Measurements from ENCODE around the gene APOC3.

The APOC3 gene

DNA sequence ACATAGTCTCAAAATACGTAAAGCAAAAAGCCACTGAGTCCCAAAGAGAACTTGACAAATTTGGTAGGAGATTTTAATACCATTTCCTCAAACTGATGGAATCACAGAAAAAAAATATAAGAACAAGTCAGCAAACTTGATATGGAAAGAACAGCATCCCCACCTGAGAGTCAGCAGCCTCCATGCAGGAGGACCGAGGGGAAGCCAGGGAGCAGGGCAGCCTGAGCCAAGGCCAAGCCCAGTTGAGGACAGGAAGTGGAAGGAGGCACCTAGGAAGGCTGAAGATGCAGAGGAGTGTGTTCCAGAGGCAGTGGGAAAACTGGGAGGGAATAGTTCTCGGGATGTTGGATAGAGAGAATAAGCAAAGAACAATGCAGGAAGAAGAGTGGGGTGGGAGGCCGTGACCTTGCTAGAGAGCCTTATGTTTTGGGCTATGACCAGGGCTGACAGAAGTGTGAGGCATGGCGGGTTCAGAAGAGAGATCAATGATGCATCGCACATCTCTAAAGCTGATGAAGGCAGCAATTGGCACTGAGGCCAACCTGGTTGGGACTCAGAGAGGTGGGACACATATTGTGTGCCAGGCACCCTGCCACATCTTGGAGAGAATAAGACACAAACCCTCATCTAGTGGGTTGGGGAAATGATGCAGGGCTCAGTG, 22.0 kb upstream of the APOC3 start:
- no peak for FAIRE-seq

GRCh38 chr11:116808262-116809175, 21.2 kb upstream of the APOC3 start:
- no peak for FAIRE-seq

- FAIRE-seq, result no peak
Measured at GRCh38 chr11:116811194-116811593, 18.5 kb upstream of the APOC3 start.

- peak; percentile 99 for FAIRE-seq
Measured at GRCh38 chr11:116812109-116812508, 17.6 kb upstream of the APOC3 start.

DNA sequence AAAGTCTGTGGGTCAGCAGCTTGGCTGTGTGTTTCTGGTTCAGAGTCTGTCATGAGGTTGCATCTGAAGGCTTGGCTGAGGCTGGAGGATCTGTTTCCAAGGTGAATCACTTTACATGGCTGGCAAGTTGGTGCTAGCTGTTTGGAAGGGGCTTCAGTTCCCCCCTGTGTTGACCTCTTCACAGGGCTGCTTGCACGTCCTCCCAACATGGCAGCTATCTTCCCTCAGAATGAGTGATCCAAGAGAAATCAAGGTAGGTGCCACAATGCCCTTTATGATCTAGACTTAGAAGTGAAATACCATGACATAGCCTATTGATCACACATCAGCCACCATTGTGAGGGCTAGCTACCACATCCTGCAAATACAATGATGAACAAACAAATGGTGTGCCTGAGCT, 16.5 kb upstream of the APOC3 start:
- no peak for FAIRE-seq

GRCh38 chr11:116813781-116814471, 15.8 kb upstream of the APOC3 start:
- FAIRE-seq, result no peak

- no peak for FAIRE-seq
Measured at GRCh38 chr11:116814502-116814901, 15.2 kb upstream of the APOC3 start.

DNA sequence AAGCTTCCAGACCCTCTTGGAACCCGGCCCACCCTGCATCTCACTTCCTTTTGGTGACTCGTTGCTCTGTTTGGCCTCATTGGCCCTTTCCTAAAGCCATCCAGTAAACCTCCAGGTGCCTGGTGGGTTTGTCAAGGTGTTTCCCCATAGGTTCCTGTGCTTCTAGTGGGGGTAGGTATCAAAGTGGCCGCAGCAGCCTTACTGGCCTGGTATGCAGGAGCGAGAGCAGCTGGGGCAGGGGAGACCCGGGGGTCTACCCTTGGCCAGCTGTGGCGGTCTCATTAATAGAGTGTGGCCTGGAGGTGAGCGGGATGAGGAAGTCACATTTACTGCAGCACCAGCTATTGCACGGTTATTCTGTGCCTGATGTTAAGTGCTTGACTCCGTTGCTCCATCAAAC, 10.7 kb upstream of the APOC3 start:
- FAIRE-seq, result no peak

DNA sequence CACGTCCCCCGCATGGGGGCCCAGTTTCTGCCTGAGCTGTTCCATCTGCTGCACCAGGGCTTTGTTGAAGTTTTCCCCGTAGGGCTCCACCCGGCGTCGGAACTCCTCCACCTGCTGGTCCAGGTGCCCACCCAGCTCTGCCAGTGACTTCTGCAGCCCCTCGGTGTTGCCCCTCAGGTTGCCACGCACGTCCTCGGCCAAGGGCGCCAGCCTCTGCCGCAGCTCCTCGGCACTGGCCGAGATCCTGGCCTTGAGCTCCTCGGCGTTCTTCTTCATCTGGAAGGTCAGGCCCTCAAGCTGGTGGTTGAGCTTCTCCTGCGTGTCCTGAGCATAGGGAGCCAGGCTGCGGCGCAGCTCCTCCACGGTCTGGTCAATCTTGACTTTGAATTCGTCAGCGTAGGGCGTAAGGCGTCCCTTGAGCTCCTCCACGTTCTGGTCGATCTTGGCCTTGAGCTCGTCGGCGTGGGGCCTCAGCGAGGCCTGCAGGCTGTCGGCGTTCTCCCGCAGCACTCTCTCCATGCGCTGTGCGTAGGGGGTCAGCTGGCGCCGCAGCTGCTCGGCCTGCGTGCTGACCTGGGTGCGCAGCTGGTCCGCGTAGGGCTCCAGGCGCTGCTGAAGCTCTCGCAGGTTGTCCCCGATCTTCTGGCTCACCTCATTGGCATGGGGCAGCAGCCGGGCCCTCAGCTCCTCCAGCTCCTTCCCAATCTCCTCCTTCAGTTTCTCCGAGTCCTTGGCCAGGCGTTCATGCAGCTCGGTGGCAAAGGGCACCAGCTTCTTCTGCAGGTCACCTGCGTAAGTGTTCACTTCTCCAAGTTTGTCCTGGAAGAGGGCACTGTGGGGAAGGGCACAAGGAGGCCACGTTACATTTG, 8.4 kb upstream of the APOC3 start:
- no peak for FAIRE-seq

- no peak for FAIRE-seq
Measured at GRCh38 chr11:116822575-116822974, 7.1 kb upstream of the APOC3 start.

DNA sequence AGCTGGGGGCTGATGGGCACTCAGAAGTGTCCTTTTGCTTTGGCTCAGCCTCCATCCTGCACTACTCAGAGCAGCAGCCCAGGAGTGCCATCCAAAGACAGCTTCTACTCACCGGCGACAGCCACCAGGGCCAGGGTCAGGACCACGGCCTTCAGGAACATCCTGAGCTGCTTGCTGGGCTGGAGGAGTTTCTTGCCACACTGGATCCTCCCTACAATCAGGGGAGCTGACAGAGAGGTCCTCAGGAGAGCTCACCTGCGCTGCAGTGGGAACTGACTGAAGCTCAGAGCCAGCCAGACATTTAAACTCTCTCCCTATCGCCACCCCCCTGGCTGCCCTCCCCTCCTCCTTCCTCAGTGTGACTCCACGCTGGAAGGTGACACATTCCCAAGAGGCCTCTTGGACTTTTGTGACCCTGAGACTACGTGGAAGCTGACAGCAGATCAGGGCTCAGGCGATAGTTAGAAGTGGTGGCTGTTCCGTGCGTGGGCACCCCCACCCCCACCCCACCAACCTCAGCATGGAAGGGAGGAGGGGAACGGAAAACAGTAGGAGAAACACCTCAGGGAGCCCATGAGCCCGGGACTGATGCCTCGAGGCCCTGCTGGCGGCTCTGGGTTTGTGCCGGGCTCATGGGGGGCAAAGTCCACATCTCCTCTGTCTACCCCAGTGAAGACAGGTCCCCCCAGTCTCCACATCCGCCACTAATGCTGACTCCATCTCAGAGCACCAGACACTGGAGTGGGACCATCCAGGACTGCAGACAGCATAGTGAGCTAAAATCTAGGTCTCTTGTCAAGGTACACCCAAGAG, 6.5 kb upstream of the APOC3 start, which contains the start of gene APOA4:
TSS of gene APOA4 (minus strand) at position 274 of the 813 bp plus-strand sequence. CDS start at position 161, 113 bp downstream.
- no peak for FAIRE-seq

DNA sequence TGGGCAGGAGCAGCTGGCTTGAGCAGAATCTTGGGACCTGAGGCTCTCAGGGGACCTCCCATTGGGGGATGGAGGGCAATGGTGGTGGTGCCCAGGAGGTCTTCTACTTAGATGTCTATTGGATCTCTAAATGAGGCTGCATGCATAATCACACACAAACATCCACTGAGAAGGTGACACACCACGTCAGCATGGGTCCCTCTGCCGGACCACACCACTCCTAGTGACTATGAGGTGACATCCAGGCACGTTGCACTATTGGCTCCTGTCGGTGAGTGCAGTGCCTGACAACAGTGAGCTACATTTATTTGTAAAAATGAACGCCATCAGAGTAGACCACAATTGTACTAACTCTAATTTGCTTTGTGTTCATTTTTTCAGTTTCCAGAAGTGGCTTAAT, 4.3 kb upstream of the APOC3 start:
- no peak for FAIRE-seq

DNA sequence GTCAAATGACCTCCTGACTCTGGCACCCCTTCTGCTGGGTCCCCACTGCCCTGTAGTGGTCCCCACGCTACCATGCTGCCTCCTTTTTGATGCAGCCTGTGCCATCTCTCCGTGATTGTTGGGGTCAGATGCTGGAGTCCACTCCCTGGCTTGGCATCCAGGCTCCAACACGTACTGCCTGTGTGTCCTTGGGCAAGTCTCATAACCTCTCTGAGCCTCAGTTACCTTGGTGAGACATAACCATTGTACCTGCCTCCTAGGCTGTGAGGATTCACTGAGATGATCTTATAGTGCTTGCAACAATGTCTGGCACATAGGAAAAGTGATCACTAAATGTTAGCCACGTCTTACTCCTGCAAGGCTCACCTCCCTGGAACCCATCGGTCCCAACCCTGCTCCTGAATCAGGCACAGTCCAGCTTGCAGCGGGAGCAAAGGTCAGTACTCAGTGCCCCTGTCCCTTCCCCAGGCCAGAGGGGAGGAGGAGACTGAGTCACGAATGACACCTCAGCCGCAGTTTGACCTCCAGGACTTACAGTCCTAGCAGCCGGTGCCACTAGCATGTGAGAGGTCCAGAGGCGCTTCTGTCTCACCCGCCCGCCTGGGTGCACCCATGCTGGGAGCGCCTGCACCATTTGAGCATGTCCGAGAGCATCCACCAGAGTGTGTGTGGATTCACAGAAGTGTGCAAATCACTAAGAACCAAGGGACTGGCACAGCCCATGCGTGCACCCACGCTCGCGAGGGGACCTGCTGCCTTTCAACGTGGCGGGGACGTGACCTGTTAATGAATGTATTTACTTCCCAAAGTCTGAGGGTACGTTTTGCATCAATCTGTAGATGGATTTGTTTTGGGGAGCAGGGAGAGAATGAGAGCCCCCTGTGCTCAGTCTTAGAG, 3.6 kb upstream of the APOC3 start:
- FAIRE-seq, result no peak

- FAIRE-seq, result no peak
Measured at GRCh38 chr11:116826751-116827431, 2.8 kb upstream of the APOC3 start.

GRCh38 chr11:116827461-116827860, 2.2 kb upstream of the APOC3 start:
- no peak for FAIRE-seq

GRCh38 chr11:116828632-116829524, 829 bp upstream of the APOC3 start:
- no peak for FAIRE-seq

DNA sequence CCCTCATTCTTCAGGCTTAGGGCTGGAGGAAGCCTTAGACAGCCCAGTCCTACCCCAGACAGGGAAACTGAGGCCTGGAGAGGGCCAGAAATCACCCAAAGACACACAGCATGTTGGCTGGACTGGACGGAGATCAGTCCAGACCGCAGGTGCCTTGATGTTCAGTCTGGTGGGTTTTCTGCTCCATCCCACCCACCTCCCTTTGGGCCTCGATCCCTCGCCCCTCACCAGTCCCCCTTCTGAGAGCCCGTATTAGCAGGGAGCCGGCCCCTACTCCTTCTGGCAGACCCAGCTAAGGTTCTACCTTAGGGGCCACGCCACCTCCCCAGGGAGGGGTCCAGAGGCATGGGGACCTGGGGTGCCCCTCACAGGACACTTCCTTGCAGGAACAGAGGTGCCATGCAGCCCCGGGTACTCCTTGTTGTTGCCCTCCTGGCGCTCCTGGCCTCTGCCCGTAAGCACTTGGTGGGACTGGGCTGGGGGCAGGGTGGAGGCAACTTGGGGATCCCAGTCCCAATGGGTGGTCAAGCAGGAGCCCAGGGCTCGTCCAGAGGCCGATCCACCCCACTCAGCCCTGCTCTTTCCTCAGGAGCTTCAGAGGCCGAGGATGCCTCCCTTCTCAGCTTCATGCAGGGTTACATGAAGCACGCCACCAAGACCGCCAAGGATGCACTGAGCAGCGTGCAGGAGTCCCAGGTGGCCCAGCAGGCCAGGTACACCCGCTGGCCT, 641 bp downstream of the APOC3 start:
- FAIRE-seq, result no peak

DNA sequence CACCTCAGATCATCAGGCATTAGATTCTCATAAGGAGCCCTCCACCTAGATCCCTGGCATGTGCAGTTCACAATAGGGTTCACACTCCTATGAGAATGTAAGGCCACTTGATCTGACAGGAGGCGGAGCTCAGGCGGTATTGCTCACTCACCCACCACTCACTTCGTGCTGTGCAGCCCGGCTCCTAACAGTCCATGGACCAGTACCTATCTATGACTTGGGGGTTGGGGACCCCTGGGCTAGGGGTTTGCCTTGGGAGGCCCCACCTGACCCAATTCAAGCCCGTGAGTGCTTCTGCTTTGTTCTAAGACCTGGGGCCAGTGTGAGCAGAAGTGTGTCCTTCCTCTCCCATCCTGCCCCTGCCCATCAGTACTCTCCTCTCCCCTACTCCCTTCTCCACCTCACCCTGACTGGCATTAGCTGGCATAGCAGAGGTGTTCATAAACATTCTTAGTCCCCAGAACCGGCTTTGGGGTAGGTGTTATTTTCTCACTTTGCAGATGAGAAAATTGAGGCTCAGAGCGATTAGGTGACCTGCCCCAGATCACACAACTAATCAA, 2.2 kb downstream of the APOC3 start:
- FAIRE-seq, result no peak

All from colon (tissue), 2 donors.